IMR-90 (cell line): Measurements from ENCODE around the gene EXOC6.

Source experiments
- CEBPB ChIP-seq: IDR thresholded peaks from 2 replicates; pipeline ENCODE4 v1.6.1; 2012; ENCODE audit warnings: low read depth, low read length, improper control_type of control experiment
- CTCF ChIP-seq: conservative IDR thresholded peaks from 2 replicates; pipeline ENCODE4 v1.5.1; 2012; ENCODE audit warnings: mild to moderate bottlenecking, low read depth, low read length, improper control_type of control experiment
- MAZ ChIP-seq: IDR thresholded peaks from 2 replicates; pipeline ENCODE4 v1.6.1; 2012; ENCODE audit warnings: low read depth, mild to moderate bottlenecking, low read length, improper control_type of control experiment, moderate library complexity, borderline replicate concordance
- MXI1 ChIP-seq: IDR thresholded peaks from 2 replicates; pipeline ENCODE4 v1.6.1; 2012; ENCODE audit warnings: low read depth, mild to moderate bottlenecking, low read length, moderate library complexity, borderline replicate concordance
- NFE2L2 ChIP-seq: fragments of 150-350 bp; IDR thresholded peaks from 2 replicates; pipeline ENCODE4 v1.6.1; 2016; ENCODE audit warnings: low read depth, mild to moderate bottlenecking, low read length
- POLR2A ChIP-seq: IDR thresholded peaks from 2 replicates; pipeline ENCODE4 v1.6.1; 2012; ENCODE audit warnings: mild to moderate bottlenecking, low read depth, low read length
- RAD21 ChIP-seq: IDR thresholded peaks from 2 replicates; pipeline ENCODE4 v1.6.1; 2012; ENCODE audit warnings: low read length, improper control_type of control experiment
- SMC3 ChIP-seq: fragments of 150-350 bp; IDR thresholded peaks from 2 replicates; pipeline ENCODE4 v1.6.1; 2016; ENCODE audit warnings: low read depth, mild to moderate bottlenecking, antibody characterized with exemption, low read length, moderate library complexity
- USF2 ChIP-seq: fragments of 150-350 bp; IDR thresholded peaks from 2 replicates; pipeline ENCODE4 v1.6.1; 2017; ENCODE audit warnings: mild to moderate bottlenecking, antibody characterized with exemption, low read length, low read depth

GRCh38 chr10:92855560-92855959, 7.2 kb downstream of the EXOC6 start:
- TF ChIP-seq POLR2A, result no peak
- TF ChIP-seq CTCF, result no peak
- no peak for TF ChIP-seq CEBPB
- TF ChIP-seq MXI1, result no peak
- no peak for TF ChIP-seq SMC3
- TF ChIP-seq NFE2L2, result no peak
- TF ChIP-seq RAD21, result no peak
- TF ChIP-seq USF2, result no peak
- no peak for TF ChIP-seq MAZ
